NCI-H82 (cell line): ENCODE data around the gene SLC1A2.
"Not testable (repeated sequence)": the region's sequence is repeated elsewhere in the genome, so short reads cannot be mapped to it uniquely, and the experiment has no call there.

Experiments used
- DNase-seq: peaks from one replicate; lab custom pipeline; 2025; lab: John Stamatoyannopoulos, UW

Gene SLC1A2

DNA sequence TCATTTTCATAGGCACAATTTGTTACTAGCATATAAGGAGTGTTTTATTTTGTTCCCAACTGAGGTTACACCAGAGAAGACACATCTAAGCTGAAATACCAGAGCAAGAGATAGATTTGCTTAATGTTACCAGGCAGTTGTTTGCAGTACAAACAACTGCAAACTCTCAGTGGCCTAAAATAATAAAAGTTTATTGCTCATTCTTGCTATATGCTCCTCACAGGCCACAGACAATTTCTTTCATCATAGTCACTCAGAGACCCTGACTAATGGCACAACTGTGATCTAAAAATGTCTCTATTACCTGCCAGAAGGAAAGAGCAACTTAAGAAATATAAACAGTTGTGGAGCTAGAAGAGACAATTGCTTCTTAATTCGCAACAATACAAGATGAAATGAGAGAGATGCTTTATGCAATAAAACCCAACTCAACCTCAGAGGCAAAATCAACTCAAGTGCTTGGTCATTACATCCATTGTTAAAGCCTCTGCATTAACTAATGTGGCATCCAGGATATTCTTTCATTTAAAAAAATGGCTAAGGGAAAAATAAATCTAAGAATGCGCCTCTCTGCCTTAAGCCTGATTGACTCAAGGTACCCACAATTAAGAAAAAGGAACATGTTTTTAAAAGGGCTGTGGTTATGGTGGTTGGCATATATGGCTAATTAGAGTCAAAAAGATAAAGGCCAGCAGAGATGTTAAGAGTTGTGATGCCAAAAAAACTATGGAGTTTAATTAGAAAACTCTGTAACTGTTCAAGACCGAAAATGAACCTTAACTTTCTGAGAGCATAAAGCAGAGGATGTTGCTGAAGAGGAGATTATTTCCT is 176.7 kb downstream of the SLC1A2 start:
- DNase-seq, result no peak

DNA sequence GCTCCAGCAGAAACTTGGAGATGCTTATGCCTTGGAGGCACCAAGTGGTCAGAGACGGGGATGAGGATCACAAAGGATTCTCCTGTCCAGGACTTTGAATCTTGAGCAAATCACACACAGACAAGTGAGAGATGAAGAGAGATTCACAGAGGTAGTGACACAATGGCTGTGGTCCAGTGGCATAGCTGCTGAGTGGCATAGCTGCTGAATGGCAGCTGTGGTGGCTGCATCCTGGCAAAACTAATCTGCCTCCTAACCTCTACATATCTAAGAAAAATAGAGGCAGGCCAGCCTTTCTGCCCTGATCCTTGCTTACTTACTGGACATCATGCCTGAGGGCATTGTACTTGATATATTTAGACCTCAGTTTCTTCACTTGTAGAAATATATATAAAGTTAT is 177.8 kb downstream of the SLC1A2 start:
- DNase-seq, result no peak

DNA sequence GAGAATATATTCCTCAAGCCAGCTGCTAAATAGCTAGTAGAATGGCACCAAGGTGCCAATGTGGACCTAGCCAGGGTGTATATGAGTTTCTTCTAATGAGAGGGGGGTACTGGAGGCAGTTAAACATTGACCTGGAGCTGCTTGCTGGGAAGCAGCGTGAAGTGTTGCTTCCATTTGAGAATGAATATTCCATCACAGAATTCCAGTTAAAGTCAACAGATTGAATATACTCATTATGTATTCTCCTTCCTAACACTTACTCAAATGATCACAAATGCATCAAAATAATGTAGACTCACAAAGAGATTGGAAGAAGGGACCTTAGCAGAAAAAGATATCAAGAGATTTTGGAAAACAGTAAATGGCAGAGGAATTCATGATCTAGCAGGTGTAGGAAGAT is 178.3 kb downstream of the SLC1A2 start:
- no peak for DNase-seq

DNA sequence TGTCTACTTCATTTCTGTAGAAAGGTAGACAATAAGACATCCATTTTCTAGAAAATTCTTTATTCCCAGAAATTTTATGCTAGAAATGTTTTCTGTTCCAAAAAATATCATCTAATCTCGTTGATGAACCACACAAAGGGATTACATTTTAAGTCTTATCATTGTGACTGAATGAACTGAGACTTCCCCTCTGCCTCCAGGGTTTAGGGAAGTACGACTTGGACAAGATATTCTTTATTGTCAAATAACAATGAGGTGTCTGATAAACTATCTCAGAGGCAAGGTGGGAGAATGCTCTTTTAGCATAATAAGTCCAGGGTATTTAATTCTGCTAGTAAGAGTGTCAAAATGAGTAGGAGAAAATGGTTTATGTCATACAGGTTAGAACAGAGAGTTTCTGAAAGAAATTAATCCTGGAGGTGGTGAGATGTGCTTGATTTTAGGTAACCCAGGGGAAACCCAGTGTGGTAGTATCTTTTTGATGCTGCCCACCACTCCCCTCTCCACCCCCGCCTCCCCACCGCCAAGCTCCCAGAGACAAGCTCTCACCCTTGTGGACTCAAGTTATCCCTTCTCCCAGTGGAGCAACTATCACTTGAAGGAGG is 179.8 kb downstream of the SLC1A2 start:
- DNase-seq, result no peak

DNA sequence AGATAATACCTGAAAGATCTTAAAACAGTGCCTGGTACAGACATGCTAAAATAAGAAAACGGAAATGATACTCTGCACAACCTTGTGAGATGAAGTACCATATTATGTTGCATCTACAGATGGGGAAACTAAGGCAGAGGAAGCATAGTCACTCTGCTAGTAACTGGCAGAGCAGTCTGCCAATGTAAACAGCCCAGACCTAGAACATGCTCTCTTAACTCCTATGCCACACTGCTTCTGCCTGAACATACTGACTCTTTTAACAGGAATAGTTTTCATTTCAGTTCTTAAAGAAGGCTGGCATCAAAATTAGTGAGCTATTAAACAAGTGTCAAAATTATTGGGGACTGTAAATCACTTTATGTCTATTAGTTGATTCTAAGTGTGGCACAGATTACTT is 180.5 kb downstream of the SLC1A2 start:
- DNase-seq, result no peak

DNA sequence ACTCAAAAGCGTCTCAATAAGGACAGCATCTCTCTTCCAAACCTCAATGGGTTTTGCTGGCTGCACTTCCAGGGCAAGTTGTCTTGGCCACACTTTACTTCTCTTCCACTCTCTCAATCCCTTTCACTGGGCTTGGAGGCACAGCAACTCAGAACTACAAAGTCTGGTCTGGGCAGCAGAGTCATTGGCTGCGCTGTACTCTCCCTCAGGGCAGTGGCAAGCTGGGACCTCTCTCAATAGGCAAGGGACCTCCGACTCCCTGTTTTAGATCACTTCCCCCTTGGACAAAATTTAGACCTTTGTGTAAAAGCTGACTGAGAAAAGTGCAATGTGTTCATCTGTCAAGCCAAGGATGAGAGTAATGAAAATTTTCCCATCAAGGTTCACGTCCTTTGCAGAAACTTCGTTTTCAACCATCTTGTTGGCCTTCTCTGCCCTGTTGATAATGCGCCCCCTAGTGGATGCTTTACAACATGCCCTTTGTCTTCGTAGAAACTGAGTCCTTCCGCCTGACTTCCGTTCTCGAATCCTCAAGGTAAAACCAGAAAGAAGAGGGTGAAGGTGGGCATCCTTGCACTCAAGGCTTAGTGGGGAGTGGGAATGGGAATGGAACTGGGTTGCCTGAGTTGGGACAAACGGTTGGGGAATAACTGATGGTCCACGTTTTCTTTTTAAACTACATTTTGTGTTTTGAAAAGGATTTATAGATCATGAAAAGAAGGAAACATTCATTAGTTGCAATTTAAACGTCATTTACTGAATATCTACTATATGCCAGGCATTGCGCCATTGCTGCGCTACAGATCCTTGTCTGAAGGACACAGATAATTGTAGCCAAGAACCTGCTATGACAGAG is 181.3 kb downstream of the SLC1A2 start:
- DNase-seq, result peak; percentile 87

DNA sequence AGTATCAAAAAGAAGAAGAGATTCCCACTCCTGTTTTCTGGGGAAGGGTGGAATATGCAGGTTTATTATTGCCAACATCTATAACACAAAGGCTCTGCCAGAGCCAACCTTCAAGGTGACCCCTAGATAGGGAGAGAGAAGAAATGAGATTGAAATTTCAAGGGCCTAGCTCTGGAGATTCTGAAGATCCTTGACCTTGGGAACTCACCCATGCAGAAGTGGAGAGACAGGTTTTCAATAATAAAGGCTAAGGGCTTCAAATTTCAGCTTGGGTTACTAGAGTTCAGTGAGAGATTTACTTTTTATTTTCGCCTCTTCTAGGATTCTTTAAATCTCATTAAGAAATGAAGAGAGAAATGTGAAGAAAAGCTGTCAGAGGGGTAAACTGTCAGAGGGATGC is 182.0 kb downstream of the SLC1A2 start:
- DNase-seq, result no peak

DNA sequence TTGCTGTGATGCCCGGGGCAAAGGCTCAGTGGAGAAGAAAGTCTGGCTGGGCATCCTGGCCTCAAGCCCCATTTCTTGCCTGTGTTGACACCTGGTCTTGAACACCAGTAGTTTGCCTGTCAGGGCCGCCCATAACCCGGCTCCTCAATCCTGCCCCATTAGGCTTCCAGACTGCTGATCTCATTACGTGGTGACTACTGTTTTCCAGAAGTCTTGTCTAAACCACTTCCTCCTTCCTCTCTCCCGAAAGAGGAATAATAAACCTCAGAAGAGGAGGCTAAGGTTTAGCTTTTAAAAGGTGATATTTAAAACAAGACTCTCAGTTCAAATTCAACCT is 182.7 kb downstream of the SLC1A2 start:
- DNase-seq, result no peak

DNA sequence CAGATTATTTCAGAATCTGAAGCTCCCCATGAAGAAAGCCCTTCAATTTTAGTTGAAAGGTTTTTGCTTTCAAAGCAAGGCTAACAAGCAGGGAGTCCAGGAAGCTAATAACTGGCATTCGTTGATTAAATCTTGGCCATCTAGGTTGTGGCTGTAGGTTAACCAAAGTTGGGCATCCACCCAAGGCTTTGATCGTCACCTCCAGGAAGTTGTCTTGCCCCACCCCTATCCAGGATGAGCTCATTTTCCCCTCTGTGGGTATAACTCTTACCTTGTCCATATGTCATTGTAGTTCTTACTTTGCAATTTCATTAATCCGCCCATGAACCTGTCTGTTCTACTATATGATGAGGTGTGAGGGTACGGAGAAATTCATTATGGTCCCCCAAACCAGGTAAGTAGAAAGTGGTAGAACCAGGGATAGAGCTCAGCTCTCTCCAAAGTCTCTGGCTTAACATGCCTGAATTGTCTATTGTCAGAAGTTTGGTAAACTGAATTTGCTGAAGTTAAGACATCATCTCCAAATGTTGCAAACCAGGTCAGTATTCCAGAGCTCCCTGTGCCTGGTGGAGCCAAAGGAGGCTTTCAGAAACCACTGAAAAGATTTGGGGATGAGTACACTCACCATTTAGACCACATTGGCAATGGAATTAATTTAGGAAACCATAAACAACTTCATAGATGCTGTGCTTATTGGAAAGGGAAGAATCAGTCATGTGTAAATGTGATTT is 183.3 kb downstream of the SLC1A2 start:
- no peak for DNase-seq

DNA sequence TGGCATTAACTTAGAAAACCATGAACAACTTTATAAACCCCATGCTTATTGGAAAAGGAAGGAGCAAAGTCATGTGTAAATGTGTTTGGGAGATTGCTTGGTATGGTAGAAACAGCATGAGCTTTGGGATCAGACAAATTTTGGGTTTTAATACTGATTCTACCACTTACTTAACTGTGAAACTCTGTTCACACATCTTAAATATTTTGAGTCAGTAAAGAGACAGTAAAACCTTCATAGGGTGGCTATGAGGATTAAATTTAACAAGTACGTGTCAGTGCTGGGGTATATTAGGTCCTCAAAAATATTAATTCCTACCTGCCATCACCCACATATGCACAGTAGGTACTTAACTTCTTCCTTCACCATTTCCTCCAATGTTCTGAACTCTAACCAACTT is 183.9 kb downstream of the SLC1A2 start:
- DNase-seq, result no peak

DNA sequence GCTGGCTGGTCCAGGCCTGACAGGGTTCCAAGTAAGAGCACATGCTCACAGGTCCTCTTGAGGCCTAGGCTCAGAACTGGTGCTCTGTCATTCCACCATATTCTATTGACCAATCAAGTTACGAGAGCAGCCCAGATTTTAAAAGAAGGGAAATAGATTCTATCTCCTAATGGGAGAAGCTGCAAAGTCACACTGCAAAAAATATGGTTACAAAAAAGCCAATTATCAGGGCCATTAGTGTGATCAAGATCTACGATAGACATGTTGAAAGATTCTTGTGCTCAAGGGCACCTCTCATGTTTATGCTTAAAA is 184.2 kb downstream of the SLC1A2 start:
- no peak for DNase-seq

DNA sequence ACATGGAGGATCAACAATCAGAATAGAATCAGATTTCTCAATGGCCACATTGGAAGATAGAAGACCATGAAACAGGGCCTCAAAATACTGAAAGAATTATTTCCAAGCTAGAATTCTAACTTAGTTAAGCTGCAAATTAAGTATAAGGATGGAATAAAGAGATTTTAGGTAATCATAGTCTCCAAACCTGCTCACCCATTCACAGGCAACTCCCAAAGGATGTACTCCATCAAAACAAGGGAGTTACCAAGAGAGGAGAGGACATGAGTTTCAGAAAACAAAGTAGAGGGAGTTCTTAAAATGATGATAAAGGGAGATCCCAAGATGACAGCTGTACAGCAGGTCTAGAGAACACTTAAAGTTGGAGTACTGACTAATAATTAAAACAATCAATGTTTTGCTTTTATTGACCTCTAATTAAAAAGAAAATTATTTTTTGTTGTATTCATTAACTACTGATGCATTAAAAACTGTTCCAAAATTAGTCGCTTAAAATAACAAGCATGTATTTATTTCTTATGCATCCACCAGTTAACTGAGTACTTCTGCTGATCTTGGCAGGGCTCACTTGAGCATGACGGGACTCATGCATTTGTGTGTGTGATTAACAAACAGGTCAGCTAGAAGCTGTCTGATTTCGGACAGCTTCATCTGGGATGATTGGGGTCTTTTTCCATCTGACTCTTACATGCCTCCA is 184.8 kb downstream of the SLC1A2 start:
- DNase-seq, result no peak

DNA sequence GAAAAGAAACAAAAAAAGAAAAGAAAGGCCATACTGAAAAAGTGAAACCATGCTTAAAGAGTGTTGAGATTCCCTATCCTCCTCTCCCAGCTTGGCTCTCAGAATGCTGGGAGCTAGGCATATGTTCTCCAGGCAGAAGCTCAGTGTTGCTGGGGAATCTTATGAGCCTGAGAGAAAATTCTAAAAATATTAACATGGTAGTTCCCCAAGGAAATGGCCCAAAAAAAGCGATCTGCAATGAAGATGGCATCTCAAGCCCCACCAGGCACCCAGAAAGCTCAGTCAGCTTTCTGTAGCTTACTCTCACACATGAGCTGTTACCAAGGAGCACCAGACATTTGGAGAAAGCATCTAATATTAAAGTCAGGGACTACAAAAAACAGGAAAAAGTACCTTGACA is 185.8 kb downstream of the SLC1A2 start:
- no peak for DNase-seq

DNA sequence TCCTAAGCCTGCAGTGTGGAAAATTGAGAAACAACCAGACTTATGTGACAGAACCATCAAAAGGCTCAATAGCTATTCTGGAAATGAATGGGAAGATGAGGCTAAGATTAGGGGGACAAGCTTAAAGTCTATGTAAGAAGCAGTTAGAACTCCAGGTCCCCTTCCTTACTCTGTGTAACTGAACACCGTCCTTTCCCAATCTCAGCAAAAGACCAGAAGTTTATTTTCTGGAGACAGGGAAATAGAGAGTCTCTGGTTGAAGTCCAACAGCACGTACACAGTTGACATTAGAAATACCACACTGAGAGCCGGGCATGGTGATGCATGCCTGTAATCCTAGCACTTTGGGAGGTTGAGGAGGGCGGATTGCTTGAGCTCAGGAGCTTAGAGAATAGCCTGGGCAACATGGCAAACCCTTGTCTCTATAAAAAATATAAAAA is 186.4 kb downstream of the SLC1A2 start:
- no peak for DNase-seq

DNA sequence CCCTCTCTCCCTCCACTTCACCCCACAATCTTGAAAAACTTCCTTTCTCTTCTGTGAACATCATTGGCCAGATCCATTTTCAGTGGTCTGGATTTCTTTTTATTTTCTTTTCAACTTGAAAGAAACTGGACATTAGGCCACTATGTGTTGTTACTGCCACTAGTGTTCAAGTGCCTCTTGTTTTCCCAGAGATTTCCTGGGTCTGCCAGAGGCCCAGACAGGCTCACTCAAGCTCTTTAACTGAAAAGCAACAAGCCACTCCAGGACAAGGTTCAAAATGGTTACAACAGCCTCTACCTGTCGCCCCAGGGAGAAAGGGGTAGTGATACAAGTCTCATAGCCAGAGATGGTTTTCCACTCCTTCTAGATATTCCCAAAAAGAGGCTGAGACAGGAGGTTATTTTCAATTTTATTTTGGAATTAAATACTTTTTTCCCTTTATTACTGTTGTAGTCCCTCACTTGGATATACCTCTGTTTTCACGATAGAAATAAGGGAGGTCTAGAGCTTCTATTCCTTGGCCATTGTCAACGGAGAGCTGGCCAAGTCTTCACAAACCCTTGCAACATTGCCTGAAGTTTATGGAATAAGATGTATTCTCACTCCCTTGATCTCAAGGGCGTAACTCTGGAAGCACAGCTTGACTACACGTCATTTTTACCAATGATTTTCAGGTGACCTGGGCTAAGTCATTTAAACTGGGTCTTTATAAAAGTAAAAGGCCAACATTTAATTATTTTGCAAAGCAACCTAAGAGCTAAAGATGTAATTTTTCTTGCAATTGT is 188.1 kb downstream of the SLC1A2 start:
- DNase-seq, result no peak

DNA sequence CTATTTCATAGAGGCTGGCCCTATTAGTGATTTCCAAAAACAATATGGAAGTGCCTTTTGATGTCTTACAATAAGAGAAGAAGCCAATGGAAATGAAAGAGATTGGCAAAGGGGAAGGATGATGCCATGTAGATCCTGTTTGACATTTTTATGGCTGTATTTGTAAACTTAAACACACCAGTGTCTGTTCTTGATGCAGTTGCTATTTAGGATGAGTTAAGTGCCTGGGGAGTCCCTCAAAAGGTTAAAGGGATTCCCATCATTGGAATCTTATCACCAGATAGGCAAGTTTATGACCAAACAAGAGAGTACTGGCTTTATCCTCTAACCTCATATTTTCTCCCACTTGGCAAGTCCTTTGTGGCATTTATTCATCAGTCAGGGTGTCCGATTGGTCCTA is 189.0 kb downstream of the SLC1A2 start:
- no peak for DNase-seq

DNA sequence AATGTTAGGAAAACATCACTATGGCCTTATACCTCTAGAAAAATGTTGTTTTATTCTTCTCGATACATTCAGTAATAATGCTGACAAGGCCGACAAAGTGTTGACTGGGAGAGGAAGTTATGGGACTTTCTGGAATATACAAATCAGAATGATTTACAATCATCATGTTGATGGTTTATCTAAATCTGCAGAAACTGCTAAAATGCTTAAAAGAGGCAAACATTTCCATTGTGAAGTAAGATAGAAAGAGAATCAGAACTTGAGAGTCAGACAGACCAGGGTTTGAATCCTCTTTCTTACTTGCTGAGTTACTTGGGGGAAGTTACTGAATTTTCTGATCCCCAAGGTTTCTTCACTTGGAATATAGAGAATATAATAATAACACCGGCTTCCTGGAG is 191.0 kb downstream of the SLC1A2 start:
- DNase-seq, result no peak

DNA sequence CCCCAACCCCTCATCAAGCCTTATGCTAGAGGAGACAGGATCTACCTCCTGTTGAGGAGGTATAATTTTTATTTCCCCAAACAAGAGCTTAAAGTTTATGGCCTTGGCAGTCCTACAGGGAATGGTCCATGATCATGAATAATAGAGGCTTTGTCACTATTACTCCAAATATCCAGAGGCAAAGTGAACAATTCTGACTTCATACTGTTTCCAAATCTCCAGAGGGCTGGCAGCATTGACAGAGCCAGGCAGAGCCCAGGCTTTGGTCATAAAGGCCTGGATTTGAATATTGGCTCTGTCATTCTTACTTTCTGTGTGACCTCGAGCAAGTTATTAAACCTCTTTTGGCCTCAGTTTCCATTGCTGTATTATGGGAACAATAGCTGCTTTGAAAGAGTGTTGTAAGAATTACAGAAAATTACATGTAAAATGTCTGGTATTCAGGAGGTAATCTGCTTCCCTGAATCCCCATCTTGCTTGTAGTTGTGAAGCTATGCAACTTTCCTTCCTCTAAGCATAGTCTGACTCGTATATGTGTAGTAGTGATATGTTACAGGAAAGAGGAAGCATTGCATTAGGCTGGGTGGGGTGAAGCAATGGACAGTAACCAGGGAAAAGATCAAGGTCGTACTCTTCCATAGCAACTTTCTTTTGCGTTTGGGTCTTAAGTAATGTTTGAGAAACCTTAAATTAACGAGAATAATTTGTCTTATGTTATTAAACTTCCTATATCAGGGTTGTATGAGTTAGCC is 191.6 kb downstream of the SLC1A2 start:
- no peak for DNase-seq

DNA sequence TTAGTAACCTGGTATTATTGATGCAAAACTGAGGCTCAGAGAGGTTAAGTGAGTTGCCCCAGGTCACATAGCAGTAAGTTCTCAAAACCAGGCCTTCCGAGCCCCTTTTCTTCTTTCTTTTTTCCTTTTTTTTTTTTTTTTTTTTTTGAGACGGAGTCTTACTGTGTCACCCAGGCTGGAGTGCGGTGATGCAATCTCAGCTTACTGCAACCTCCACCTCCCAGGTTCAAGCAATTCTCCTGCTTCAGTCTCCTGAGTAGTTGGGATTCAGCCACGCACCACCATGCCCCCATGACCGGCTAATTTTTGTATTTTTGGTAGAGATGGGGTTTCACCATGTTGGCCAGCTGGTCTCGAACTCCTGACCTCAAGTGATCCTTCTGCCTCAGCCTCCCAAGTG is 192.6 kb downstream of the SLC1A2 start:
- DNase-seq, result not testable (repeated sequence)

DNA sequence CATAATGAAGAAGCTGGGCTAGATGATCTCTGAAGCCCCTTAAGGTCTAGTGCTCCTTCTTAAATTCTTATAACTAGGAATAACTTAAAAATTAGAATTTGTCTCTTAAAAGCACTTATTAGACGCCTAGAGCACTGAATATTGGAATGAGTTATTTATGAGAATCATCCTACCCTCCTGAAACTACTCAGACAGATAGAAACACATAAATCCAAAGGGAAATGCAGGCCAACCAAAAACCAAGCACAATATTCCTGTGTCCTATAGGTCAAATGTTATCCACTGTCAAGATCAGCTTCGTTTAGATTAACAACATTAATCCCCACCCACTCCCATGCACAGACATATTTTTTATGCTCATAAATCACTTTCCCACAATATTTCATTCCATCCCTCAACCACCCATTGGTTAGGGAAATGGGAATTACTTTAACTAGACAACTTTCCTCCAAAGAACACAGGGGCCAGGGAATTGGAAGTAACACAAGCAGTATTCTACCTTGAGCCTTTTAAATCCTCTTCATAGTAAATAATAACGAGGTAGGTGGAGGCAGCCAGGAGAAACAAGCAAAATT is 193.3 kb downstream of the SLC1A2 start:
- no peak for DNase-seq
